GM19238 (cell line): ENCODE results near the gene CIDEA.

Experiments
- DNase-seq: peaks from one replicate; pipeline ENCODE4 v3.0.0; 2011; ENCODE audit warnings: low spot score; ENCODE audit not compliant: insufficient read length

Gene CIDEA

DNA sequence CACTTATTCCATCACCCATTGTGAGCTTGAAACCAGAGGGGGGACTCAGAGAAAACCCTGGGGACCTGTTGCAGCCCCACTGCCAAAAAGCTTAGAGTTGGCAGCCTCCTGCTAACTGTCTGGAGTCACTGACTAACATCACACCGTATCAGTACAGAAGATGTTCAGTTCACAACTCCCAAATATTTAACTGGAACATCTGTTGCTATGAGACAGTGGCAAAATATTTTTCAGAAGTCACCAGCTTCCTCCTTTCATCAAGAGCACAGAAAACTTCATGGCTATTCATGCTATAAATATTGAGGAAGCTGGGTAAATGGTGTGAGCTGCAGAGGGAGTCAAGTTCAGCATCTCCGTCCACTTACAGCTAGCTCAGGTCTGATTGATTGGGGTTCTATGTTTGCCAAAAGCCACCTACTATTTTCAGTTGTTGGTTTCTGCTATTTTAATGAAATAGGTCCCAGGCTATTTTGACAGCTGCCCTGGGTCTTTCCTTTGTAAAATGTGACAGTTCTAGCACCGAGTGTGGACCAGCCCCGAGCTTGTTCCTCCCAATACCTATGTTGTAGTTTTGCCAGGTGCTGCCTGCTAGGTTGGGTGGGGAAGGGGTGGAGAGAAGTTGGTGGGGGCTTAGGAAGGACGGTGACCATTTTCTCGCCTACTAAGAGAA is 63.6 kb downstream of the CIDEA start:
- no peak for DNase-seq

DNA sequence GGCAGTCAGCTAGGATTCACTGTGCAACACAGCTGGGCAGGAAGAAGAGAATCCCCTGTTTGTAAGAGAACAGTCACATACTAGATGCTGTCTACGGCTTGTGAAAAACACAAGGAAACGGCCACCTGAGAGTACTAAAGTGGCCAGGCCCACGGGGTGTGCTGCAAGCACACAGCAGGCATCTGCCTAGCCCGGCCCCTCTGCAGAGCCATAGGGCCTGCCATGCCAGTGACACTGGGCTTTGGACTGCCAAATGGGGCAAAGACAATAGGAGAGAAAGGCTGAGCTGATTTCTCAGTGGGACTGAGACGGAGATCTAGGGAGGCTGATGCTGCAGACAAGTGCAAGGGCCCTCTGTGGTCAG is 64.2 kb downstream of the CIDEA start:
- DNase-seq, result no peak

DNA sequence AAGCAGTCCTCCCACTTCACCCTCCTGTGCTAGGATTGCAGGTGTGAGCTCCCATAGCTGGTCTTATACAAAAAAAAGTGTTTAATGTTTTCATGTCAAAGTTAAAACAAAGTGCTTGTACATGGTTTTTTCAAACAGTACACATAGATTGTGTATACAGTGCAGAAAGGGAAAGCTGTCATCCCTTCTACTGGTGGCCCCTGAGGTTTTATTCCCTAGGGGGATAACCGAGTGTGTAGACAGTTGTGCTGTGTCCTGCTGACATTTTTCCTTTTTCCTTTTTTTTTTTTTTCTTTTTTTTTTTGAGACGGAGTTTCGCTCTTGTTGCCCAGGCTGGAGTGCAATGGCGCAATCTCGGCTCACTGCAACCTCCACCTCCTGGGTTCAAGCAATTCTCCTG is 64.7 kb downstream of the CIDEA start:
- no peak for DNase-seq

DNA sequence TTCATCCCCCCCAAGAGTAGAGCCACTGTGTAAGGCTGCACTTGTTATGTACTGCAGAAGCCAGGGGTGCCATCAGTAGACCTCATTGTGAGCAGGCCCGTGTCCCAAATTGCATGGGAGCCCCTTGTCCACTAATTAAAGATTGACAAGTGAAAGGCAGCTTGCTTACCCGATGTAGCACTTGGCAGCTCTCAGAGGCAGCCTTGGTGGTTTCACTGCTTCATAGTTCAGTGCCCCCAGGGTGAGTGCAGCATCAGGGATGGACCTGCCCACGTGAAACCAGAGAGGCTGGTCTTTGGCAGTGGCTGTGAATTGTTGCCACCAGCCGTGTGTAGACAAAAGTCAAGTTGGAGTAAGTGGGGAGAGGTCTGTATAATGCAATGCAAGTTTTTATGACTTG is 67.2 kb downstream of the CIDEA start:
- no peak for DNase-seq

DNA sequence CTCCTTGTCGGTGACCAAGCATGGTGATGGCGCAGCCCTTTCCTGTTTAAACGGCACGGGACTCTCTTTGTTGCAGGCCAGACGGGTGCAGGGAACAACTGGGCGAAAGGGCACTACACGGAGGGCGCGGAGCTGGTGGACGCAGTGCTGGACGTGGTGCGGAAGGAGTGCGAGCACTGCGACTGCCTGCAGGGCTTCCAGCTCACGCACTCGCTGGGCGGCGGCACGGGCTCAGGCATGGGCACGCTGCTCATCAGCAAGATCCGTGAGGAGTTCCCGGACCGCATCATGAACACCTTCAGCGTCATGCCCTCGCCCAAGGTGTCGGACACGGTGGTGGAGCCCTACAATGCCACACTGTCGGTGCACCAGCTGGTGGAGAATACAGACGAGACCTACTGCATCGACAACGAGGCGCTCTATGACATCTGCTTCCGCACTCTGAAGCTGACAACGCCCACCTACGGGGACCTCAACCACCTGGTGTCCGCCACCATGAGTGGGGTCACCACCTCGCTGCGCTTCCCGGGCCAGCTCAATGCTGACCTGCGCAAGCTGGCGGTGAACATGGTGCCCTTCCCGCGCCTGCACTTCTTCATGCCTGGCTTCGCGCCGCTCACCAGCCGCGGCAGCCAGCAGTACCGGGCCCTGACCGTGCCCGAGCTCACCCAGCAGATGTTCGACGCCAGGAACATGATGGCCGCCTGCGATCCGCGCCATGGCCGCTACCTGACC is 71.0 kb downstream of the CIDEA start:
- no peak for DNase-seq

DNA sequence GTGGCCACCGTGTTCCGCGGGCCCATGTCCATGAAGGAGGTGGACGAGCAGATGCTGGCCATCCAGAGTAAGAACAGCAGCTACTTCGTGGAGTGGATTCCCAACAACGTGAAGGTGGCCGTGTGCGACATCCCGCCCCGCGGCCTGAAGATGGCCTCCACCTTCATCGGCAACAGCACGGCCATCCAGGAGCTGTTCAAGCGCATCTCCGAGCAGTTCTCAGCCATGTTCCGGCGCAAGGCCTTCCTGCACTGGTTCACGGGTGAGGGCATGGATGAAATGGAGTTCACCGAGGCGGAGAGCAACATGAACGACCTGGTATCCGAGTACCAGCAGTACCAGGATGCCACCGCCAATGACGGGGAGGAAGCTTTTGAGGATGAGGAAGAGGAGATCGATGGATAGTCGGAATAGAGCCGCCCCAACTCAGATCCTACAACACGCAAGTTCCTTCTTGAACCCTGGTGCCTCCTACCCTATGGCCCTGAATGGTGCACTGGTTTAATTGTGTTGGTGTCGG is 71.6 kb downstream of the CIDEA start:
- DNase-seq, result no peak

DNA sequence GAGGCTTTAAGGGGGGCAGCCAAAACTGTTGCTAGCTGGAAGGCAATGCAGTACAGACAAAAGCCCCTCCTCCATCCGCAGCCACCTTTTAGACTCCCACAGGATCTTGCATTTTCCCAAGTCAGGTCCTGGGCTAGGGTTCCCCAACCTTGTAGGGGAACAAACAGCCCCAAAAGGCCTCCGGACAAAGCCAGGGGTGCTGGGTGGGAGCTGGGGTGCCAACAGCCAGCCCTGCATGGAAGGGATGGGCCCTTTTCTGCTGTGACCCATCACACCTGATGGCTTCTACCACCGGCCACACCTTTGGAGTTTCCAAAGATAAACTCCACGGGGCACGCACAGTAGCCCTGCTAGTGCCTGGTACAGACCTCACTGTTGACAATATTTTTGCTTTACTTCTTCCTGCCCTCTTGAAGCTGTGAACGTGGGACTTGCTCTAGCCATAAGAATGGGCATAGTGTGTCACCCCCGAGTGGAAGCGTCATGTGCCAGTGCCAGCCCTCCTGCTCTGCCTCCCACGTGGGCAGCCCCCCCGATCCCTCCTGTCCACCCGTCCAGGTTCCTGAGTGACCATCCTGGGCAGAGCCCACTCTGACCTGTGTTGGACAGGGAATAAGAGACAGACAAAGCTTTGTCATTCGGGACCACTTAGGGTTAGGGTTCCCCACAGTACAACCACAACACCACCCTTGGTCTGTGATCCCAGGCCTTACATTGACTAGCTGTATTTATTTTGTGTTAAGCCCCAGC is 72.7 kb downstream of the CIDEA start:
- DNase-seq, result no peak
